Body of pancreas (tissue), 4 donors: ENCODE results near the gene BET1.

Experiments used
- POLR2A ChIP-seq, 3 donors: fragments of 450-650 bp; IDR thresholded peaks; one replicate each; pipeline ENCODE4 v1.6.1; 2016; ENCODE audit warnings: antibody characterized with exemption in 3 of 3, mild to moderate bottlenecking in 2 of 3
- TF ChIP-seq, protein P1 (sequence below), 7 experiments: fragments of 450-650 bp in 4 of 7; fragments of 200-600 bp in 3 of 7; sonication (generic) in 3 of 7; IDR thresholded peaks; one replicate each; pipeline ENCODE4 v1.5.1; 2016 to 2019; ENCODE audit warnings: antibody characterized with exemption in 7 of 7

DNA sequence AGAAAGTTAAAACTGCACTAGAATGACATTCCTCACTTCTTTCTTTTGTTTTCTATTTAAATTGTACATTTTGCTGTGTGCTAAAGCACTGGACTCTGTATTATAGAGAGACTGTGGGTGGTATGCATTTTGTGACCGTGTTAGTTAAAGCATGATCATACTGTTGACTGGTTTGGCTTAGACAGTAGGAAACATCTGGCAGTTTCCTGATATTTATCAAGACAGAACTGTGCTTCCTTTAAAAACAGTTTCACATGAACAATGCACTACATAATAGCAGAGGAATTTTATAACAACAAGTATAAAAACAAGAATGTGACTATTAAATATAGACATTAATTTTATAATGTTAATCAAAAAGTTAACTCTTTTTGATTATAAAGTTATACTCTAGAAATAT lies 59.5 kb downstream of the BET1 start:
- TF ChIP-seq, protein P1, sequence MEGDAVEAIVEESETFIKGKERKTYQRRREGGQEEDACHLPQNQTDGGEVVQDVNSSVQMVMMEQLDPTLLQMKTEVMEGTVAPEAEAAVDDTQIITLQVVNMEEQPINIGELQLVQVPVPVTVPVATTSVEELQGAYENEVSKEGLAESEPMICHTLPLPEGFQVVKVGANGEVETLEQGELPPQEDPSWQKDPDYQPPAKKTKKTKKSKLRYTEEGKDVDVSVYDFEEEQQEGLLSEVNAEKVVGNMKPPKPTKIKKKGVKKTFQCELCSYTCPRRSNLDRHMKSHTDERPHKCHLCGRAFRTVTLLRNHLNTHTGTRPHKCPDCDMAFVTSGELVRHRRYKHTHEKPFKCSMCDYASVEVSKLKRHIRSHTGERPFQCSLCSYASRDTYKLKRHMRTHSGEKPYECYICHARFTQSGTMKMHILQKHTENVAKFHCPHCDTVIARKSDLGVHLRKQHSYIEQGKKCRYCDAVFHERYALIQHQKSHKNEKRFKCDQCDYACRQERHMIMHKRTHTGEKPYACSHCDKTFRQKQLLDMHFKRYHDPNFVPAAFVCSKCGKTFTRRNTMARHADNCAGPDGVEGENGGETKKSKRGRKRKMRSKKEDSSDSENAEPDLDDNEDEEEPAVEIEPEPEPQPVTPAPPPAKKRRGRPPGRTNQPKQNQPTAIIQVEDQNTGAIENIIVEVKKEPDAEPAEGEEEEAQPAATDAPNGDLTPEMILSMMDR (IDR thresholded peaks at IDR 0.05), result no peak
- no peak for TF ChIP-seq POLR2A (IDR thresholded peaks at IDR 0.05)
